ENCODE data around the gene TBXAS1.

TBXAS1 gene

GRCh38 chr7:139855498-139856270 lies 26.6 kb downstream of the TBXAS1 start:
- no peak for DNase-seq

- no peak for DNase-seq
Measured at GRCh38 chr7:139857791-139858190, 28.7 kb downstream of the TBXAS1 start.

- no peak for DNase-seq
Measured at GRCh38 chr7:139860090-139860775, 31.2 kb downstream of the TBXAS1 start.

GRCh38 chr7:139861803-139862202 lies 32.7 kb downstream of the TBXAS1 start:
- DNase-seq: no peak

GRCh38 chr7:139866047-139866837 lies 37.2 kb downstream of the TBXAS1 start:
- no peak for DNase-seq

- DNase-seq: no peak
Measured at GRCh38 chr7:139867847-139868246, 38.8 kb downstream of the TBXAS1 start.

GRCh38 chr7:139869886-139870285 lies 40.8 kb downstream of the TBXAS1 start:
- no peak for DNase-seq

- no peak for DNase-seq
Measured at GRCh38 chr7:139870380-139870779, 41.3 kb downstream of the TBXAS1 start.

- no peak for DNase-seq
Measured at GRCh38 chr7:139871331-139871730, 42.3 kb downstream of the TBXAS1 start.

- DNase-seq: no peak
Measured at GRCh38 chr7:139871820-139872219, 42.8 kb downstream of the TBXAS1 start.

- no peak for DNase-seq
Measured at GRCh38 chr7:139873593-139874301, 44.7 kb downstream of the TBXAS1 start.

- DNase-seq: no peak
Measured at GRCh38 chr7:139874302-139874629, 45.2 kb downstream of the TBXAS1 start.

- DNase-seq: no peak
Measured at GRCh38 chr7:139875821-139876241, 46.8 kb downstream of the TBXAS1 start.

GRCh38 chr7:139876622-139877283 lies 47.7 kb downstream of the TBXAS1 start:
- DNase-seq: no peak

- DNase-seq: no peak
Measured at GRCh38 chr7:139883814-139884213, 54.8 kb downstream of the TBXAS1 start.

GRCh38 chr7:139884441-139884840 lies 55.4 kb downstream of the TBXAS1 start:
- no peak for DNase-seq

- no peak for DNase-seq
Measured at GRCh38 chr7:139885511-139885910, 56.4 kb downstream of the TBXAS1 start.

- DNase-seq: no peak
Measured at GRCh38 chr7:139886206-139886605, 57.1 kb downstream of the TBXAS1 start.

- DNase-seq: no peak
Measured at GRCh38 chr7:139886899-139887298, 57.8 kb downstream of the TBXAS1 start.

- DNase-seq: no peak
Measured at GRCh38 chr7:139887992-139888481, 59.0 kb downstream of the TBXAS1 start.

GRCh38 chr7:139889186-139889871 lies 60.3 kb downstream of the TBXAS1 start:
- DNase-seq: no peak

- no peak for DNase-seq
Measured at GRCh38 chr7:139893461-139893860, 64.4 kb downstream of the TBXAS1 start.

Measured in activated CD4-positive, alpha-beta T cell treated with anti-CD3 and anti-CD28 coated beads, Interleukin-2, amount 50 U/mL, for 4 hours (primary cell).